NCI-H2081 (cell line): Measurements from ENCODE around the gene JOSD1.

Experiments
- DNase-seq, 2 experiments: peaks; one replicate each; lab custom pipeline; 2025; lab: John Stamatoyannopoulos, UW

JOSD1 gene

GRCh38 chr22:38712486-38713207 lies 11.9 kb upstream of the JOSD1 start:
- no peak for DNase-seq

- no peak for DNase-seq
Measured at GRCh38 chr22:38710866-38711265, 10.1 kb upstream of the JOSD1 start.

DNA sequence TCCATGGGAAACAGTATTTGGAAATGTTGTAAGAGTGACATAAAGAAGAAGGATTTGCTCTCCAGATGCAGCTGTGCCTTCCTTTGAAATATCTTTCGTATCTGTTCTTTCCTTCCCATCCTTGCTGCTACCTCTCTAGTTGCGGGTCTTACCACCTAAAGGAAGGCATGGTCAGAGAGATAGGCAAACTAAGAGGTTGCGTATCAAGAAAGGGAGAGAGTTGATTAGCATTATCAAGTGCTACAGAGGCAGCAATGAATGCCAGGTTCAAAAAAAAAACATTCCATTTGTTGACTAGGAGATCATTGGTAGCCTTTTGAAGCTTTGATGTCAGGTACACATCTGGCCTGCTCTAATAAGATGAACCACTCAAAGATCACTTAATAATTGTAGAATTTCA lies 9.6 kb upstream of the JOSD1 start:
- DNase-seq, result no peak

GRCh38 chr22:38709306-38709705 lies 8.6 kb upstream of the JOSD1 start:
- DNase-seq, result no peak

DNA sequence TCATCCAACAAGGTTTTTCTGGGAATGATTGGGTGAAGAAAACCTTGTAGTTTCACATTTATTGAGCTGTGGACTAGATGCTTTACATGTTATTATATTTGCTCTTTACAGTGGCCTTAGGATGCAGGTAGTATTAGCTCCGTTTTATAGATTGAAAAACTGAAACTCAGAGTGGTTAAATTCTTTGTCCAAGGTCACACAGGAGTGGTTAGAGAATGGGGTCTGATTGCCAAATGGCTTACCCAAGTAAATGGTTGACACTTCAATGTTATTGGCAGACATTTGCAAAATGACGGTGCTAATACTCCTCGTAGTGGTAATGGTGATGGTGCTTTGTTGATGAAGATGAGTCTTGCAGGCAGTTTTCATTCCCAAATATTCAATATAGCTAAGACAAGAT lies 7.2 kb upstream of the JOSD1 start:
- DNase-seq, result no peak

DNA sequence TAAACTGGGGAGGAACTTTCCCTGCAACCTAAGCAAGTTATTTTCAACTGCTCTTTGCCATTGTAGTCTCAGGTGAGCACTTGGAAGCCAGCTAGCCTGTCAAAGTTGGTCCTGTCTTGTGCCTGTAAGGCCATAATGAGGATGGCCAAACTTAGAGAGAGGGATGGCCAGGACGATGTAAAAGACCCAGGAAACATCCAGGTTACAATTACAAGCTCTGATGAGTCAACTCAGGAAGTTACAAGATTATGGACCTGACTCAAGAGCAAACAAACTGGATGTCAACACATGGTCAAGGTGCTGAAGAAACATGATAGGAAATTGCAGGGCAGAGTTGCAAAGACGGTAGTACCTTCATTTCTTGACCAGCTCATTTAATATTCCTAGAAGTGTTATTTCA lies 6.6 kb upstream of the JOSD1 start:
- no peak for DNase-seq

GRCh38 chr22:38706901-38707195 lies 6.1 kb upstream of the JOSD1 start:
- no peak for DNase-seq

- no peak for DNase-seq
Measured at GRCh38 chr22:38706101-38706900, 5.6 kb upstream of the JOSD1 start.

- DNase-seq, result peak; percentile 98 to 99
Measured at GRCh38 chr22:38705235-38706100, 4.7 kb upstream of the JOSD1 start, which contains the start of gene GTPBP1. Gene GTPBP1, plus strand, starts transcription at chr22:38705944. Its CDS starts 12 bp downstream, at chr22:38705956.

DNA sequence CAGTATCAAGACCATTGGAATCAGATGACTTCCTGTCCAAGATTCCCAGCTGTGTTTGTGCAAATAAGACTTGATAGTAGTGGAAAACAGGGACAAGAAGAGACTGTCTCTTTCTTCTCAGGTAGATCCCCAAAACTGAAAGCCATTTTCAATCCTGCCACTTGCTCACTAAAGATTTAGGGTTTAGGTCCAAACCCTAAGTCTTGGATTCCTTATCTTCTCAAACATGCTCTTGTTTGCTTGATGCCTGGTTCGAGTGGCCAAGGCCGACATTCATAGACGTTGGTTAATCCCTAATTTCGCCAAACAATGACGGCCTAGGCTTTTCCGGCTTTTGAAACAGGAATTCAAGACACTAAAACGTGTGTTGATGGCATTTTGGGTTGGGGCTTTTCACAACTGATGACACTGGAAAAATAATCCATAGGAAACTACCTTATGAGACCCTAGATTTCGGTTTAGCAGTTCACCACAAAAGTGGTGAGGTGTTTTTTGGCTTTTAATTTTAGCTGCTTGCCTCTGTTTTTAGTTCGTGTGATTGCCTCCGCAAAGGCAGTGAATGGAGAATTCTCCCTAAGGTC lies 4.0 kb upstream of the JOSD1 start:
- DNase-seq, result no peak

DNA sequence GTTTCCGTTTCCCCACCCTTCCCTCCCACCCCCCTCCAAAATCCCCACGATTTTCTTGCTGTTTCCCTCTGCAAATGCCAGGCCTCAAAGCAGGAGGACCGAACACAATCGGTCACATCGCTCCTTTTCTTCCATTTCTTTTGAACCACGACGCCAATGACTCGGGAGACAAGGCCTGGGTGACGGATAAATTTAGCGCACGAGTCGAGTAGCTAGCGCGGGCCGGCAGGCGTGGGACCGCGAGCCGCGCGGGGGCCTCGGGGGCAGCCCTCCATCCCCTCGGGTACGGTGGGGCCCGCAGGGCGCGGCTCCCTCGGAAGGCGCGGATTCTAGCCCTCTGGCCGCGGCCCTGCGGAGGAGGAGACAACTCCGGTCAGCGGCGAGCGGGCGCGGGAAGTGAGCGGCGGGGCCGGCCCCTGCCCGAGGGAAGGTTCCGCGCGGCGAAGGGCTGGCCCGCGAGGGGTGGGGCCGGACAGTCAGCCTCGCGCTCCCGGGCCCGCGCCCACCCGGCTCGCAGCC lies 414 bp downstream of the JOSD1 start:
- no peak for DNase-seq

- DNase-seq, result no peak
Measured at GRCh38 chr22:38699784-38700183, 959 bp downstream of the JOSD1 start.

DNA sequence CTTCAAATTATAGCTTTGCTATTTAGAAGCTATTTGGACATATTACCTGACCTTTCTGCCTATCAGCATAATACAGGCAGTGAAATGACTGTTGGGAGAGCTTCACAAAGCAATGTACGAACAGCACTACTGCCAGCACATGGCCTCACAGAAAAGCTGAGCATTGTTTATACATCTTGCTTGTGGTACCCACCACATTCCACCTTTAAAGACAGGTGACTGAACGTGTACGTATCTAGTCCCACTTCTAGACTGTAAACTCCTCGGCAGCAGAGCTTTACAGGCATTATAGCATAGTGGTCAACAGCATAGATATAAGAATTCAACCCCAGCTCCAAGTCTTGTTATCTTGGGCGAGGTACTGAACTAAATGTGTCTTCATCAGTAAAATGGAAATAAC lies 1.6 kb downstream of the JOSD1 start:
- no peak for DNase-seq

- DNase-seq, result no peak
Measured at GRCh38 chr22:38698407-38699094, 2.2 kb downstream of the JOSD1 start.

DNA sequence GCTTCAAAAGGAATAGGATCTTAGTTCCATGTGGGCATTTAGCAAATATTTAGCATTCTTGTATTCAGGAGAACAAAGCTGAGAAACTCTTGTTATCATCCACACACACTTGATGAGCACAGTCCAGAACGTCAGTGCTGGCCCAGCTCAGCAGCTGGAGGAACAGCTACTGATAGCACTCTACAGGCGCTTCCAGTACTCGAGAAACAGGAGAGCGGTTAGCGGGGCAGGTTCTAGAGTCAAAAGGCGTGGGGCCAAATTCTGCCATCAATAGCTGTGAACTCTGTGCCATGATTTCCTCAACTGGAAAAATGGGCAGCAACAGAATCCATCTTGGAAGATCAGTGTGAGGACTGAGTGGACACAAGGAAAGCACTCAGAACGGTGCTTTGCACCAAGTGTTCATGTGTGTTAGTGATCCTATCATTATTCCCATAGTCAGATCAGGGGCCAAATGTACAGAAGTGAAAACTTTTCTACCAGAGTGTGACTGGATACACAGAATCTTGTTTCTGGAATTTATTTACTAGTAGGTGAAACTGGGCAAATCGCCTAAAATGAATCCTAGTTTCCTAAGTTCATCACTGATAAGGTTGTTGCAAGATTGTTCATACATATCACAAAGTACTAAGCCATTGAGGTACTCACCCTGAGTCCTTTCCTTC lies 3.2 kb downstream of the JOSD1 start:
- DNase-seq, result no peak

DNA sequence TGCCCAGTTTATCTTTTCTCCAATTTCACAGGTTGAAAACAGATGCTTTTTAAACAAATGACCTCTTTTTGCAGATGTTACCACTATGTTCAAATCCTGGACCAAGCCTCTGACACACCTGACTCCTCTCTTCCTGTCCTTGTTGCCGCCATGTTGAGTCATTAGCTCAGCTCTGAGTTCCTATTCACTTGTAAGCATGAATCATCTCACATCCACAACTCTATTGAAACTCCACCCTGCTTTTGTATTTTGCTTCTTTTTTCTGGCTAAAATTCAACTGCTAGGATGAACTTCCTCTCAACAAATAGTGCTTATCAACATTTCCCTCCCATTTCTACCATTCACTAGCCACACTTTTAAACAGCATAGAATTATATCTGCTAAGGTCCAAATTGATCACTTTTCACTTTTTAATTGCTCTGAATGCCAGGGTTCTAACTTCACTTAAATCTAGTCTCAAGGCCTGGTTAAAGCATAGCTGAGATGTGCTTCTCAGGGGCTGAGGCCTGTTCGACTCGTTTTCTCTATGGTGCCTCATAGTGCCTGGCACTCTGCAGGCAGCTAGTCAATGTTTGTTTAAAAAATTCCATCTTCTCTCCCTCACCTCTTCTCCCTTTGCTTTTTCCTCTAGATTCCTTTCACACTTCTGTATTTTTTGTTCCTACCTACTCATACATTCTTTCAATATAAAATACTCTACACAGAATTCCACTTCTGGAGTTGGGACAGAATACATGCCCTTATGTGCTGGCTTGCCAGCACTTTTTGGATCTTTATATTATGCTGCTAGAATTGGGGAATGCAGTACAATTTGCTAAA lies 3.9 kb downstream of the JOSD1 start:
- DNase-seq, result no peak

GRCh38 chr22:38694940-38695339 lies 5.8 kb downstream of the JOSD1 start:
- DNase-seq, result no peak

- DNase-seq, result no peak
Measured at GRCh38 chr22:38694049-38694448, 6.7 kb downstream of the JOSD1 start.

GRCh38 chr22:38689651-38690050 lies 11.1 kb downstream of the JOSD1 start:
- no peak for DNase-seq

GRCh38 chr22:38685761-38686160 lies 15.0 kb downstream of the JOSD1 start:
- DNase-seq, result no peak
